B cell (primary cell): ENCODE data around the gene IFRD2. TPM values are rescaled to one million over a fixed set of nuclear protein-coding genes. Genes with fewer than 3 reads are reported as not detected.

Experiments used
- ATAC-seq: fragments of 200-7000 bp; cut with Tn5 transposase; one replicate; pipeline ENCODE4 v1.10.0; 2021; ENCODE audit warnings: low read depth, mild to moderate bottlenecking, moderate number of reproducible peaks, moderate library complexity
- CTCF ChIA-PET: fragments of 350-600 bp; sonication (Branson Sonifier 250); formaldehyde crosslinking; loops from one replicate; lab custom pipeline; 2021; ENCODE audit warnings: antibody characterized with exemption, inconsistent platforms; lab: Charles Lee
- POLR2A ChIA-PET: fragments of 350-600 bp; sonication (Branson Sonifier 250); formaldehyde crosslinking; loops from one replicate; lab custom pipeline; 2021; ENCODE audit warnings: antibody characterized with exemption; lab: Charles Lee
- DNase-seq: peaks from one replicate; pipeline ENCODE4 v3.0.0; 2013
- H2AFZ ChIP-seq: 2 replicates; pipeline ENCODE4 v1.6.1; 2012; ENCODE audit warnings: mild to moderate bottlenecking, low read depth, low read length; ENCODE audit not compliant: insufficient read depth, poor library complexity, severe bottlenecking
- H3K27ac ChIP-seq, 2 donors: 1 replicate in 1 of 2; 2 replicates in 1 of 2; pipeline ENCODE4 v1.5.1; 2012 to 2013; ENCODE audit warnings: low read length in 2 of 2, mild to moderate bottlenecking in 2 of 2, moderate library complexity in 1 of 2
- H3K27me3 ChIP-seq, 4 experiments: fragments of 200-600 bp in 1 of 4; sonication (generic) in 1 of 4; replicated peaks in 1 of 4; 1 replicate in 2 of 4; 2 replicates in 2 of 4; pipeline versions ENCODE4 v1.6.1 to v1.7.0; 2013 to 2016; ENCODE audit warnings: low read length in 3 of 4, mild to moderate bottlenecking in 2 of 4, mixed read lengths in 1 of 4, moderate library complexity in 1 of 4; ENCODE audit not compliant: insufficient read depth in 4 of 4, control insufficient read depth in 3 of 4; ENCODE audit errors: control extremely low read depth in 1 of 4
- H3K36me3 ChIP-seq, 2 experiments: replicated peaks in 1 of 2; 1 replicate in 1 of 2; 2 replicates in 1 of 2; pipeline versions ENCODE4 v1.6.1 to v1.7.1; 2013; ENCODE audit warnings: low read length in 1 of 2; ENCODE audit not compliant: insufficient read depth in 2 of 2, control insufficient read depth in 1 of 2; ENCODE audit errors: control extremely low read depth in 1 of 2, extremely low read depth in 1 of 2
- H3K4me1 ChIP-seq, 2 donors: fragments of 200-600 bp in 1 of 2; sonication (generic) in 1 of 2; 1 replicate in 1 of 2; 2 replicates in 1 of 2; pipeline versions ENCODE4 v1.5.1 to v1.6.1; 2013 to 2017; ENCODE audit warnings: low read length in 2 of 2; ENCODE audit not compliant: control insufficient read depth in 2 of 2, insufficient read depth in 2 of 2
- H3K4me2 ChIP-seq: replicated peaks from 2 replicates; pipeline ENCODE3; 2012; ENCODE audit warnings: mild to moderate bottlenecking, low read depth, low read length; ENCODE audit not compliant: poor library complexity, severe bottlenecking
- H3K4me3 ChIP-seq, 5 experiments: fragments of 200-600 bp in 1 of 5; sonication (generic) in 1 of 5; 1 replicate in 3 of 5; 2 replicates in 2 of 5; pipeline versions ENCODE4 v1.5.1 to v1.7.0; 2011 to 2016; ENCODE audit warnings: low read length in 4 of 5, mild to moderate bottlenecking in 4 of 5, low read depth in 2 of 5, control low read depth in 1 of 5, moderate library complexity in 1 of 5; ENCODE audit not compliant: insufficient read depth in 1 of 5; ENCODE audit errors: control extremely low read depth in 1 of 5, extremely low read depth in 1 of 5
- H3K79me2 ChIP-seq: fragments of 200-600 bp; sonication (generic); one replicate; pipeline ENCODE4 v1.6.0; 2016; ENCODE audit warnings: low read length; ENCODE audit not compliant: control insufficient read depth, insufficient read depth
- H3K9ac ChIP-seq: fragments of 200-600 bp; sonication (generic); 2 replicates; pipeline ENCODE4 v1.6.1; 2017; ENCODE audit warnings: mild to moderate bottlenecking, low read length, moderate library complexity
- H3K9me3 ChIP-seq, 3 donors: one replicate each; pipeline versions ENCODE4 v1.6.1 to v1.7.1; 2013; ENCODE audit warnings: low read length in 2 of 3; ENCODE audit not compliant: control insufficient read depth in 2 of 3, insufficient read depth in 1 of 3; ENCODE audit errors: control extremely low read depth in 1 of 3
- H4K20me1 ChIP-seq: 2 replicates; pipeline ENCODE4 v1.6.0; 2012; ENCODE audit warnings: mild to moderate bottlenecking, low read length; ENCODE audit not compliant: insufficient read depth, control insufficient read depth, poor library complexity, severe bottlenecking
- H3K27ac Mint-ChIP-seq: one replicate; pipeline ENCODE4 v1.8.0; 2021; ENCODE audit warnings: mixed read lengths
- H3K27me3 Mint-ChIP-seq: one replicate; pipeline ENCODE4 v1.8.0; 2021; ENCODE audit warnings: mixed read lengths
- H3K4me1 Mint-ChIP-seq: one replicate; pipeline ENCODE4 v1.8.0; 2021; ENCODE audit warnings: mixed read lengths
- H3K4me3 Mint-ChIP-seq: one replicate; pipeline ENCODE4 v1.8.0; 2021; ENCODE audit warnings: mixed read lengths
- H3K9me3 Mint-ChIP-seq: one replicate; pipeline ENCODE4 v1.8.0; 2022; ENCODE audit warnings: mixed read lengths; ENCODE audit not compliant: insufficient read depth
- EZH2 ChIP-seq: IDR thresholded peaks from 2 replicates; pipeline ENCODE4 v1.6.1; 2012; ENCODE audit warnings: borderline replicate concordance, low read depth, mild to moderate bottlenecking, moderate library complexity, low read length; ENCODE audit not compliant: insufficient read depth, poor library complexity, severe bottlenecking
- WGBS: methylation state at CpG from one replicate; pipeline ENCODE4 v1.1.5; 2013; ENCODE audit warnings: missing lambda C conversion rate; ENCODE audit not compliant: insufficient coverage; 5-methylcytosine and 5-hydroxymethylcytosine counted together
- intact Hi-C: fragments of 100-400 bp; cut with micrococcal nuclease; formaldehyde crosslinking; loops from one replicate; pipeline ENCODE4 v1.10.0; 2022
- polyA plus RNA-seq: library from polyadenylated mRNA; depleted of rRNA; stranded (reverse); fragments of >200 nt; gene quantifications from 2 replicates; pipeline ENCODE4 v1.2.3, GENCODE V29; 2012
- total RNA-seq, 2 donors: library from RNA; stranded (reverse); fragments of 120-200 nt in 1 of 2; gene quantifications; 1 replicate in 1 of 2; 2 replicates in 1 of 2; pipeline versions ENCODE4 v1.2.3 to v1.2.4, GENCODE V29; 2013 to 2022
- TF ChIP-seq, protein P1 (sequence below): fragments of 200-600 bp; IDR thresholded peaks from one replicate; pipeline ENCODE4 v1.8.0; 2022; ENCODE audit warnings: antibody characterized with exemption, mild to moderate bottlenecking

Gene IFRD2
- total and polyA plus RNA-seq, 2 donors (not counting 1 experiment from before 2014, with no cell fraction given): 63.4 to 80.1 TPM

DNA sequence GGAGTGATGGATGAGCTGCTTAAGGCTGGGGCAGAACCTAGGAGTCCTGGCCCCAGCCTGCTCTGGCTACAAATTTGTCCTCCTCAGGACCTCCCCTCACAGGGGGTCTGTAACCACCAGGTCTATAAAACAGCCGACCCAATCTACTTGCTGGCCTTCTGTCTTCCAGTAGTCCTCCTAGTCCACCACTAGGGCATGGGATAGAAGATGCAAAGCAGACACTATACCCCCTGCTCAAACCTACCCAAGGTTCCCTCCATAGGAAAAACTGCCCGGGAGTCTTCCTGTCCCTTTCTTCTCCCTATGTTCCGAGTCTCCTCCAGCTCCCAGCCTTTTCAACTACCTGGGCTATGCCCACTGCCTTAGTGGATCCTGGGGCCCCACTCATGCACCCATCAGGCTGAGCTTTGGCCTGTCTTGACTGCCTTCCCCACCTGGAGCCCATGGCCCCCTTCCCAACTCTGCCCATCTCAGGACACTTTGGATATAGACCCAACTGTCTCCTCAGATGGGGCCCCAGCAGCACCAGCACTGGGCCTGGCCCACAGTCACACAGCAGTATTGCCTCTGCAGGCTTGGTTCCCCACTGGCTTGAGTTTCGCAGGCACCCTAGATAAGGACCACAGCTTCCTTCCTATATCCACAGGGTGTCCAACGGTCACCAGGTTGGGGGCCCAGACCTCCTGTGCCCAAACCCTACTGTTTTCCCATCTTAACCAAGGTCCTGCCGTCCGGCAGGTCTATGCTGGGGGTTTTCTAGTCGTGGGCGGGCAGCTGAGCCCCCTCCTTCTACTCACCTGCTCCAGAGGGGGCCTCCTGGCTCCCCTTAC lies 5.9 kb upstream of the IFRD2 start:
- Histone ChIP-seq H3K9ac (peak overlapping the region; percentile 82), H3K4me2 (peak overlapping the region; percentile 89), H3K4me3 (peak overlapping the region in 4 of 5 experiments; percentile 77 to 89 (median 88)), H4K20me1 (no peaks in the 10 kb centered on the region), H3K4me1 (peaks cover 18 to 25% of the 10 kb centered on the region in 2 donors), H3K79me2 (peaks cover 13% of the 10 kb centered on the region), H3K27ac (peak overlapping the region; percentile 77 to 84), H3K9me3 (no peaks in the 10 kb centered on the region), H3K36me3 (peaks cover 0 to 4% of the 10 kb centered on the region in 2 experiments), H2AFZ (peak overlapping the region; percentile 81), H3K27me3 (no peaks in the 10 kb centered on the region)
- Mint-ChIP-seq H3K4me3 (peak overlapping the region; percentile 100), H3K9me3 (no peaks in the 10 kb centered on the region), H3K4me1 (peaks cover 33% of the 10 kb centered on the region), H3K27ac (peak overlapping the region; percentile 100), H3K27me3 (no peaks in the 10 kb centered on the region)
- no peak for ATAC-seq
- intact Hi-C loops: loop anchor here (2.0 to 10.0 kb wide), 2 partner anchors 61 to 1087 kb away; partner anchors contain the start of genes GNAI2 and MANF
- DNase-seq: no peak
- TF ChIP-seq EZH2: no peak
- TF ChIP-seq, protein P1, sequence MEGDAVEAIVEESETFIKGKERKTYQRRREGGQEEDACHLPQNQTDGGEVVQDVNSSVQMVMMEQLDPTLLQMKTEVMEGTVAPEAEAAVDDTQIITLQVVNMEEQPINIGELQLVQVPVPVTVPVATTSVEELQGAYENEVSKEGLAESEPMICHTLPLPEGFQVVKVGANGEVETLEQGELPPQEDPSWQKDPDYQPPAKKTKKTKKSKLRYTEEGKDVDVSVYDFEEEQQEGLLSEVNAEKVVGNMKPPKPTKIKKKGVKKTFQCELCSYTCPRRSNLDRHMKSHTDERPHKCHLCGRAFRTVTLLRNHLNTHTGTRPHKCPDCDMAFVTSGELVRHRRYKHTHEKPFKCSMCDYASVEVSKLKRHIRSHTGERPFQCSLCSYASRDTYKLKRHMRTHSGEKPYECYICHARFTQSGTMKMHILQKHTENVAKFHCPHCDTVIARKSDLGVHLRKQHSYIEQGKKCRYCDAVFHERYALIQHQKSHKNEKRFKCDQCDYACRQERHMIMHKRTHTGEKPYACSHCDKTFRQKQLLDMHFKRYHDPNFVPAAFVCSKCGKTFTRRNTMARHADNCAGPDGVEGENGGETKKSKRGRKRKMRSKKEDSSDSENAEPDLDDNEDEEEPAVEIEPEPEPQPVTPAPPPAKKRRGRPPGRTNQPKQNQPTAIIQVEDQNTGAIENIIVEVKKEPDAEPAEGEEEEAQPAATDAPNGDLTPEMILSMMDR: no peak
- WGBS: 31% methylated on average over 8 of the region's 9 CpGs
- POLR2A ChIA-PET: interaction anchor here (0.6 to 2.5 kb wide), 7 partner anchors 16 to 62 kb away, joined by 3 to 27 read pairs (median 9); partner anchors contain the start of genes CYB561D2, GNAI2, HYAL2 and NPRL2
- CTCF ChIA-PET: interaction anchor here (1.0 to 3.2 kb wide), 7 partner anchors 23 to 68 kb away, joined by 3 to 28 read pairs (median 9); partner anchors contain the start of genes CYB561D2, GNAI2, HYAL2 and NPRL2
